Left lung (tissue), 10 donors: ENCODE measurements around the gene RNF187. TPM values are rescaled to one million over a fixed set of nuclear protein-coding genes. Genes with fewer than 3 reads are reported as not detected.

Experiments used
- ATAC-seq: fragments of 200-7000 bp; cut with Tn5 transposase; one replicate; pipeline ENCODE4 v1.9.1; 2020; ENCODE audit warnings: moderate library complexity
- DNase-seq, 4 donors: peaks; one replicate each; pipeline ENCODE4 v3.0.0-alpha.2; 2013 to 2020
- H3K27ac ChIP-seq, 2 donors: fragments of 200-600 bp; sonication (generic) in 1 of 2; one replicate each; pipeline versions ENCODE4 v1.5.0 to v1.8.0; 2020 to 2021
- H3K27me3 ChIP-seq, 2 donors: fragments of 200-600 bp; sonication (generic) in 1 of 2; one replicate each; pipeline versions ENCODE4 v1.5.0 to v1.8.0; 2020 to 2021
- H3K36me3 ChIP-seq, 2 donors: fragments of 200-600 bp; sonication (generic) in 1 of 2; one replicate each; pipeline versions ENCODE4 v1.5.0 to v1.8.0; 2020 to 2021
- H3K4me1 ChIP-seq, 2 donors: fragments of 200-600 bp; one replicate each; pipeline ENCODE4 v1.8.0; 2021
- H3K4me3 ChIP-seq, 2 donors: fragments of 200-600 bp; sonication (generic) in 1 of 2; one replicate each; pipeline versions ENCODE4 v1.5.0 to v1.8.0; 2020 to 2021; ENCODE audit warnings: mild to moderate bottlenecking in 1 of 2
- H3K9me3 ChIP-seq, 2 donors: fragments of 200-600 bp; sonication (generic) in 1 of 2; one replicate each; pipeline versions ENCODE4 v1.5.0 to v1.8.0; 2020 to 2021
- intact Hi-C, 2 donors: fragments of 100-400 bp; cut with DNase I; formaldehyde crosslinking; loops; one replicate each; pipeline versions ENCODE4 v1.11.2 to v1.14.2; 2022
- polyA plus RNA-seq, 6 donors: library from polyadenylated mRNA; unstranded; fragments of 120-200 nt; gene quantifications; one replicate each; pipeline ENCODE4 v1.2.1, GENCODE V29; 2013; ENCODE audit not compliant: insufficient read length in 6 of 6
- total RNA-seq, 2 donors: library from RNA; stranded (reverse); fragmentation: NEBNext Ultra II Directional; extraction: Animal tissue kit (Norgen Biotek cat#: 25700); gene quantifications; one replicate each; pipeline ENCODE4 v1.2.1, GENCODE V29; 2021
- TF ChIP-seq, protein P1 (sequence below), 2 donors: fragments of 200-600 bp; sonication (generic) in 1 of 2; IDR thresholded peaks; one replicate each; pipeline versions ENCODE4 v1.5.0 to v1.8.0; 2021; ENCODE audit warnings: antibody characterized with exemption in 2 of 2
- donor health status: DM: no; HTN: yes; CAD: no.
- donor health status: DM: no; HTN: no; CAD: no.

RNF187 gene
- total and polyA plus RNA-seq, 8 donors, result 60.2 to 103 (median 78.4) TPM

DNA sequence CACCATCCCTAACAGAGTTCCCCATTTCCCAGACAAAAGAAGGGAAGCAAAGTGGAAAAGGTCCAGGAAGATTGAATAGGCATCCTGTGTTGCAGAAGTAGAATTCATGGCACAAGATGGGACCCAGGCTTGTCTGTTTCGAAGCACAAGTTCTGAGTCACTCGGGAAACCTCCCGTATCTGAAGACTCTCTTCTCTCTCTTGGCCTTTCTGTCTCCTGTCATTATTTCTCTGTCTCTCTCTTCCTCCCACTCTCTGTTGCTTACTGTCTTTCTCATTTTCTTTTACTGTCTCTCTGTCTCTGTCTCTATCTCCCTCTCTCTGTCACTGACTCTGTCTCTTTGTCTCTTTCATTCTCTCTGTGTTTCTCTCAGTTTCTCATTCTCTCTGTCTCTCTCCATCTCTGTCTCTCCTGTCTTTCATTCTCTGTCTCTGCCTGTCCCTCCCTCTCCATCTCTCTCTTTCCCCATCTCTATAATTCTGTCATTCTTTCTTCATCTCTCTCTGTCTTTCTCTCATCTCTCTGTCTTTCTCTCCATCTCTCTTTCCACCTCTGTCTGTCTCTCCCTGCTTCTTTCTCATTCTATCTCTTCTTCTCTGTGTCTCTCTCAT lies 23.7 kb downstream of the RNF187 start:
- Histone ChIP-seq H3K27ac (no peak overlapping the region), H3K4me3 (no peak overlapping the region), H3K9me3 (no peaks in the 10 kb centered on the region), H3K27me3 (peaks cover 0 to 7% of the 10 kb centered on the region in 2 donors), H3K36me3 (no peaks in the 10 kb centered on the region), H3K4me1 (no peaks in the 10 kb centered on the region)
- ATAC-seq (no peak), DNase-seq (no peak)
- TF ChIP-seq, protein P1, sequence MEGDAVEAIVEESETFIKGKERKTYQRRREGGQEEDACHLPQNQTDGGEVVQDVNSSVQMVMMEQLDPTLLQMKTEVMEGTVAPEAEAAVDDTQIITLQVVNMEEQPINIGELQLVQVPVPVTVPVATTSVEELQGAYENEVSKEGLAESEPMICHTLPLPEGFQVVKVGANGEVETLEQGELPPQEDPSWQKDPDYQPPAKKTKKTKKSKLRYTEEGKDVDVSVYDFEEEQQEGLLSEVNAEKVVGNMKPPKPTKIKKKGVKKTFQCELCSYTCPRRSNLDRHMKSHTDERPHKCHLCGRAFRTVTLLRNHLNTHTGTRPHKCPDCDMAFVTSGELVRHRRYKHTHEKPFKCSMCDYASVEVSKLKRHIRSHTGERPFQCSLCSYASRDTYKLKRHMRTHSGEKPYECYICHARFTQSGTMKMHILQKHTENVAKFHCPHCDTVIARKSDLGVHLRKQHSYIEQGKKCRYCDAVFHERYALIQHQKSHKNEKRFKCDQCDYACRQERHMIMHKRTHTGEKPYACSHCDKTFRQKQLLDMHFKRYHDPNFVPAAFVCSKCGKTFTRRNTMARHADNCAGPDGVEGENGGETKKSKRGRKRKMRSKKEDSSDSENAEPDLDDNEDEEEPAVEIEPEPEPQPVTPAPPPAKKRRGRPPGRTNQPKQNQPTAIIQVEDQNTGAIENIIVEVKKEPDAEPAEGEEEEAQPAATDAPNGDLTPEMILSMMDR (IDR thresholded peaks at IDR 0.05), result no peak
- intact Hi-C loops, result no loop called here

DNA sequence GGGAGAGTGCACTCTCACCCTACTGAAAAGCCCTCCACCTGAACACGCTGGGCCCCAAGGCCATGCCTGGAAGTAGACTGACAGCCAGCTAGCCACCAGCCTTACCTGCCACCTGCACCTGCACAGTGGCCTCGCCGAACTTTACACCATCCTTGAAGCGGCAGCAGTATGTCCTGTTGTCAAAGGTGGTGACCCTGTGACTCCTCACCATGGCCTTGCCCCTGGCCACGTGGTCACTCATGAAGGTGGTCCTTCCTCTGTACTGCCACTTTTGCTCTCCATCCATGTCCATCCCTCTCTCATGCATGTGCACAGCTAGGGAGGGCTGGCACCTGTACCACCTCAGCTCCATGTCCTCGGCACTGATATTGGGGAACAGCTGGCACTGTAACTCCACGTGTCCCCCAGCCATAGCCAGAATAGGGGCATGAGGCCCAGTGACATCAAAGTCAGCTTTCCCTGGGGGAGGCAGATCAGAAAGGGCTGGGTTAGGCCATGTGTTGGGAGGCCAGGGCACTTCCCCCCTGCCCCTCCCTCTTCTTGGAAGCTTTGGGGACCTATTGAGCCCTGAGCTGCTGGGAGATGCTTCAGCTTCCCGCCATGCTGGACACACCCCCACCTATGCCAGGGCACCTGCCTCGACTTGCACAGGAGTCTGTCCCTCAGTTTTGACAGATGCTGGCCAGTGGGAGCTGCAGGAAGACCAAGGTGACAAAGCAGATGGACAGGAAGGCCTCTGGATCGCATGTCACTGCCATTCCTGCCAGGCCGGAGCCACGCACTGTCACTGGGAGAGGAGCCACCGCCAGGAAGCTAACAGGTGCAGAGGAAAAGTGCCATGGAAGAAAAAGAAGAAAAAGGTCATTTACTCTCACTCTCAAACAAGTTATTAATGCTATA lies 24.6 kb downstream of the RNF187 start:
- Histone ChIP-seq H3K4me3 (no peak overlapping the region), H3K4me1 (no peaks in the 10 kb centered on the region), H3K27ac (no peak overlapping the region), H3K36me3 (no peaks in the 10 kb centered on the region), H3K9me3 (no peaks in the 10 kb centered on the region), H3K27me3 (peaks cover 0 to 11% of the 10 kb centered on the region in 2 donors)
- DNase-seq (no peak), ATAC-seq (no peak)
- intact Hi-C loops, result no loop called here
- TF ChIP-seq, protein P1 (IDR thresholded peaks at IDR 0.05), result no peak

DNA sequence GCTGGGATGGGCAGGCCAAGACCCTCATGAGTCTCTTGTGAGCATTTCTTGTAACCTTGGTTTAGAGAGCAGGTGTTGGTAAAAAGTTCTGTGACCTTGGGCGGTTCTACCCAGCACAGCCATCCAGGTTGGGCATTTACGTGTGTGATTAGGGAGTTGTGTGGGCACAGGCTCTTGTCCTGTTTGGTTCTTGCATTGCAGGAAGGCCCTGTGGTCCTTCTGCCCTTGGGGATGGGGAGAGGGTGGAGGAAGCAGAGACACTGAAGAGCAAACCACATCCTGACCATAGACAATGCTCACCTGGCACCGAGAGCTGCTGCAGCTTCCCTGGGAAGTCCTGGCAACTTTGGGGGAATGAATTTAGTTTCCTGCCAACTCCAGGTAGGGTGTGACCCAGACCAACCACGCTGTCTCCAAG lies 25.6 kb downstream of the RNF187 start:
- no peaks in the 10 kb centered on the region for H3K9me3 ChIP-seq
- DNase-seq (no peak), ATAC-seq (no peak)
- H3K4me3 ChIP-seq, result no peak overlapping the region
- intact Hi-C loops, result no loop called here
- no peaks in the 10 kb centered on the region for H3K4me1 ChIP-seq
- H3K27ac ChIP-seq, result no peak overlapping the region
- peaks cover 0 to 15% of the 10 kb centered on the region in 2 donors for H3K27me3 ChIP-seq
- no peaks in the 10 kb centered on the region for H3K36me3 ChIP-seq
- TF ChIP-seq, protein P1 (IDR thresholded peaks at IDR 0.05), result no peak

DNA sequence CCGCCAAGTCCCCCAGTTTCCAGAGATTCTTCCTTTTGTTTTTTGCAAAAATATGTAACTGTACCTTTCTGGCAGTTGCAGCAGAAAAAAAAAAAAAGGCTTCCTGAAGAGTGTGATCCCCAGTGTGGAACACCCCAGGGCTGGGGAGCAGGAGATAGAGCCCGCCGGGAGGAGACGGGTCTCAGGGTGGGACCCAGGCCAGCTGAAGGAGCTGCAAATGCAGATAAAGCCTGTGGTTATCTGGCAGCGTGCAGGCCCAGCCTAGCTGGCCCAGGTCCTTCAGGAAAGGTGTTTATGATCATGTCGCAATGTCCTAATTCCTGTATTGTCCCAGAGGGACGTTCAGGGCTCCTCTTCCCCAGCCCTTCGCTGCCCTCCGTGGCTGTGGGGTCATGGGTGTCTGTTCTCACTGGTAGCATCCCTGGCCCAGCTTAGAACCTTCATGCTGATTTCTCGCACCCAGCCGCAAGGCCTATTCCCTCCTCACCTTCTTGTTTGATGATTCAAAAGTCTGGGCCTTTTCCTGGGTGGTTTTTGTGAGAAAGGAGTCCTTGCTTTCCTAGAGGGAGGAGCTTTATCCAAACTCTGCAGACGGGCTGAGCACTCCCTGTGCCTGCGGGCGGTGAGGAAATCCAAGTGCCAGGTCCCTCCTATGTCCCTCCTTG lies 26.2 kb downstream of the RNF187 start:
- H3K4me3 ChIP-seq, result no peak overlapping the region
- intact Hi-C loops, result no loop called here
- ATAC-seq, result no peak
- DNase-seq, result no peak
- H3K27ac ChIP-seq, result no peak overlapping the region
- TF ChIP-seq, protein P1 (IDR thresholded peaks at IDR 0.05), result no peak
- H3K9me3 ChIP-seq, result no peaks in the 10 kb centered on the region
- no peaks in the 10 kb centered on the region for H3K36me3 ChIP-seq
- peaks cover 0 to 15% of the 10 kb centered on the region in 2 donors for H3K27me3 ChIP-seq
- H3K4me1 ChIP-seq, result no peaks in the 10 kb centered on the region

DNA sequence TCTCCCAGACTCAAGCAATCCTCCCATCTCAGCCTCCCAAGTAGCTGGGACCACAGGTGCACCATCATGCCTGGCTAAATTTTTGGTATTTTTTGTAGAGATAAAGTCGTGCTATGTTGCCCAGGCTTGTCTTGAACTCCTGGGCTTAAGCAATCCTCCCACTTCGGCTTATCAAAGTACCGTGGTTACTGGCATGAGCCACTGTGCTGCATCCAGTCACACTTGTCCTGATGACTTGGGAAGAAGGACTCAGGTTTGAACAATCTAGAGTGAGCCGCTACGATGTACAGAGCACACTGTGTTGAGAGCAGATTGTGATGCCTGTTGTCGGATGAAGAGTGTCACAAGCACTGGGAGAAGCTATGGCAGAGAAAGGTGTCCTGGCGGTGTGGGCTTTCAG lies 27.2 kb downstream of the RNF187 start:
- TF ChIP-seq, protein P1 (IDR thresholded peaks at IDR 0.05), result no peak
- no peaks in the 10 kb centered on the region for H3K9me3 ChIP-seq
- no peak overlapping the region for H3K27ac ChIP-seq
- DNase-seq (no peak), ATAC-seq (no peak)
- intact Hi-C loops, result no loop called here
- H3K27me3 ChIP-seq, result peaks cover 0 to 15% of the 10 kb centered on the region in 2 donors
- H3K36me3 ChIP-seq, result no peaks in the 10 kb centered on the region
- no peak overlapping the region for H3K4me3 ChIP-seq
- H3K4me1 ChIP-seq, result no peaks in the 10 kb centered on the region
